LoVo (cell line): ENCODE data around the gene TREH.

ENCODE experiments used
- DNase-seq: peaks from one replicate; pipeline ENCODE4 v3.0.0-alpha.2; 2016; ENCODE audit warnings: low spot score

TREH gene

DNA sequence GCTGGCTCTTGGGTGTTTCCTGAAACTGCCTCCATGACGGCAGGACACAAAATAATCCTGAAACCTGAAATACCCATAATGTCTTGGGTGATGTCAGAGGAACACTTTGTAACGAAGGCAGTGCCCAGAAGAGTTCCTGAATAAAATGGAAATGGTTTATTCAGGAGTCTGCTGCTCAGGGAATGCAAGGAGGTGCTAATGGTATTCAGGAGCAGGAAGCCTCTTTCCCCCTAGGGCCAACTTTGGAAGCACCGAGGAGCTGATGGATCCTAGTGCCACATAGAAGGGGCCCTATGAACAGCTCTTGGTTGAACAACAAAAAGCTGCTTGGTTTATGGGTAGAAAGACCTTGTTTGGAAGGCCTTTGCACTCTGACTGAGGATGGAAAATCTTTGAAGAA is 15.5 kb downstream of the TREH start:
- DNase-seq, result no peak

GRCh38 chr11:118663381-118663780 is 16.1 kb downstream of the TREH start:
- DNase-seq, result no peak

- DNase-seq, result no peak
These were observed 16.8 kb downstream of the TREH start for GRCh38 chr11:118662401-118663271.

DNA sequence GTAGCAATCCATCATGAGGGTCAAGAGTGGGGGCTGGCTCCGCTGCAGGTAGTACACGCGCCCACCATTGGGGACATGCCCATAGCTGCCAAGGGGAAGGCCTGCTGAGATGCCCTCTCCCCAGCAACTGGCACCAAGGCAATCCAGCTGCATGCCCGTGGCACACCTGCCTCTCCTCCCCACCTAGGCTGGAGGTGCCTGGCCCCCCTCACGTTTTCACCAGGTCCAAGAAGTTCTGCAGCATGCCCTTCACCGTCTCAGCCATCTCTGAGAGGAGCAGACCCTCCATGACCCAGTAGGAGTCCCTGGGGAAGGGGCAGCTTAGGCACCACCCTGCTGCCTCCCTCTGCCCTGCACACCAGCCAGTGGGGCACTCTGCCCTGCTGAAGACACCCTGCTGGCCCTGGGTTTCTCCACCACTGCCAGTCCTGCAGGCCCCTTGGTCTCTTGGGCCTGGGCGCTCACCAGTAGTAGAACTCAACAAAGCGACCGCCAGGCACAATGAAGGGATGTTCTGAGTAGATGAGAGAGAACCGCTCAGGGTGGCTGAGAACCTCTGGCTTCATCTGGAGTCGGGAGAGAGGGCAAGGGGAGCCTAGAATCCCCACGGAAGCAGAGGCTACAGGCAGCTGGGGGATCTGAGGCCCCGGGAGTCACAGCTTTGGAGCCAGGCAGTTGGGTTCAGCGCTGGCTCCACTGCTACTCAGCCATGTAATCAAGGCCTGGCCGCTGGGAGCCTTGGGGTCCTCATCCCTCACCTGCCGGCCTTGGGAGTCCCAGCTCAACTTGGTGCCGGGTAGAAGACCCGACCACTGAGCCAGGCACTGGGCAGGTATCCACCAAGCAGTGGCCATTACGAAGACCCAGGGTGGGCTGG is 17.8 kb downstream of the TREH start:
- no peak for DNase-seq

GRCh38 chr11:118660681-118661424 is 18.6 kb downstream of the TREH start:
- no peak for DNase-seq

DNA sequence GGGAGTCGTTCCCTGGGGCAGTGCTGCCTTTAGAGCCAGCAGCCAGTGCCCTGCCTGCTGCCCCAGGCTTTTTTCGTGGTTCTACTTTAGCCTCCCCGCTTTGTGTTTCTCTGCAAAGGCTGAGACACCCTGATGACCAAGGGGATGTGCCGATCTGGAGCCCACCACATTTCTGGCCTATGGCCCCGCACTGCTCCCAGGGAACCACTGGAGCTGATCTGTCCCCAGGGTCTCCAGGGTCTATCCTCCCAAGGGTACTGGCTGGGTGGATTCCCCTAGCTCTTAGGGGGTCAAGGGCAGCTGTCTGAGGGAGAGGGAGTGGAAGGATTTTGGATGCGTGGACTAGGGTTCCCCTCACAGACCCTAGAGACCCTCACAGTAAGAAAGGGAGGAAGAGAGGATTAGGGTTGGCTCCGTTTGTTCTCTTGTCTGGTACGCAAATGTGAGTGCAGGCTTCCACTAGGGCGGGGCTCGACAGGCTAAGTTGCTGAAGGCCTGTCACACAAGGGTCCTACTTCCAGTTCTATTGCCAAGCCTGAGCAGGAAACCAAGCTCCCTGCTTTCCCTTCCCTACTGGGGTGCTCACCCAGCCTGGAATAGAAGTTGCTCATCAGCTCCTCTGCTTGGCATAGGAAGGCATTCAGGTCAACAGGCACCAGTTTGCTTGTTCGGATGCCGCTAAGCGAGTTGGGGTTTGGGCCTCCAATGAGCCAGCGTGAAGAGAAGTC is 19.3 kb downstream of the TREH start:
- no peak for DNase-seq

DNA sequence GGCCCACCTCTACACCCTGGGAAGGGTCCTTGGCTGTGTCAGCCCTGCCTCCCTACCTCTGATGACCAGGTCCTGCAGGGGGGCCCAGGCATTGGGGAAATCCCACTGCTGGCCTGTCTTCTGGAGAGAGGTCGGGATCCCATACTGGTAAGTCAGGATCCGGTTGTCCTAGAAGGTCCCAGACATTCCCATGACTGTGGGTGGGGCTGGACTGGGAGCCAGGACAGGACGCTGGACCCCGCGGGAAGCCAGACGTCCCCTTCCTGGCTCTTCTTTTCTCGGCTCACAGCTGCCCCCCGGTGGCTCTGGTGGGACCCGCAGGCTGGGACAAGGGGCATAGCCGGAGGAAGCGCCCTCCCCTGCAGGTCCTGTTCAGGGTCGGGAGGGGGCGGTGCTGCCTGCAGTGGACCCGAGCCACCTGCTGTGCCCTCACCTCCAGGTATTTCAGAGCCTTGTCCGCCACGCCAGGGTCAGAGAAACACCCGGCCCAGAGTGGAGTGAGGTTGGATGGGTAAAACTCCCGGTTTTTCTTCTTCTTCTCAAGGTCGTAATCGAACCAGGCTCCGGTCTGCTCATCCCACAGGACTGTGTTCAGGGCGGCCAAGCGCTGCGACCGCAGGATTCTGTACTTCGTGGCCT is 20.0 kb downstream of the TREH start:
- peak; percentile 81 for DNase-seq

DNA sequence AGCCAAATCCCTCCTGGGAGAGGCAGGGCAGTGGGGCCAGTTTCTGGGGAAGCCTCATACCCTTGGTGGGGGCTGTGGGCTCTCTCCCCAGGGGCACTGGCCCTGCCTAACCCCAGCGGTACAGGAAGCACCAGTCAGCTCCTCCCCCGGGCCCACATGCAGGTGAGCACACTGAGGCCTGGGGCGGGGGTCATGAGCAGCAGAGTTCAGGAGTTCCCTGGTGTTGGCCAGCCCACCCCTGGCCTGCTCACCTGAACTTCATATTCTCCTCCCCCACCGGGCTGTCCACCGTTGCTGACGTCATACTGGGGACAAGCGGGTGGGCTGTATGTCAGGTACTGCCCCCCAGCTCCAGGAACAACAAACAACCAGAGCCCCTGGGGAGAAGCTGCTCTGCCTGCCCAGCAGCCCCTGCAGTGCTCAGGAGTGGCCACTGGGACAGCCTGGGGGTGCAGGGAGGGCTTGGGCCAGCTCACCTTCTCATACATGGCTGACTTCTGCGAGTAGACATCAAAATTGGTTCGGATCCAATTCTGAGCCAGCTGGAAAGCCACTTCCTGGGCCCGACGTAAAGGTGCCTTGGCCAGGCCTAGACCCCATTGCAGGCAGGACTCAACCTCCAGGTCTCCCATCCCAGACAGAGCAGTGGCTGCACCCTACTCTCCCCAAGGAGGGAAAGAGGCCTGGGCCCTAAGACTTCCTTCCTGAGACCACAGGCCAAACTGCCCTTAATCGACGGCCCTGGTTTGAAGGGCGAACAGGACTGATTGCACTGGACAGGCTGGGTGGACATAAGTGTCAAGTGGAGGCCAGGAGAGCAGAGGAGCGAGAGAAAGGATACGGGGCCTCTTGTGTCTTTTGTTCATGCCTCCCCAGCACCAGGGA is 20.8 kb downstream of the TREH start:
- DNase-seq, result no peak

GRCh38 chr11:118657709-118658428 is 21.6 kb downstream of the TREH start:
- DNase-seq, result no peak

DNA sequence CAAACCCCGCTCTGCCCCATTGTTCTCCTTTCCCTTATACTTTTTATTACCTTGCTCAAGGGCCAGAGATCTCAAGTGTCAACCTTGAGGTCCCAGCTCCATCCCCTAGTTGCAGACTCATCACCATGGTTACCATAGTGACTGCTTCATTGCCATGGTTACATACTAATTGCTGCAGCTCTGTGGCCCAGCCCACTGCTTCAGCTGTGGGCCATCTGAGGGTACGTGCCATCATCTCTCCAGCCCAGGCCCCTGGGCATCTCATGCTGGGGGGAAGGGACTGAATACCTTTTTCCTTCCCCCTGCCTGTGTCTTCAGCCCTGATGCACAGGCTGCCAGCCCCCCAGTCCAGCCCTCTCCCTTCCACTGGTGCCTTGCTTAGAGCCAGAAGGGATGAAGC is 22.2 kb downstream of the TREH start:
- DNase-seq, result no peak

- DNase-seq, result no peak
These were observed 22.8 kb downstream of the TREH start for GRCh38 chr11:118656563-118657165.

- no peak for DNase-seq
These were observed 23.8 kb downstream of the TREH start for GRCh38 chr11:118655486-118656190.

DNA sequence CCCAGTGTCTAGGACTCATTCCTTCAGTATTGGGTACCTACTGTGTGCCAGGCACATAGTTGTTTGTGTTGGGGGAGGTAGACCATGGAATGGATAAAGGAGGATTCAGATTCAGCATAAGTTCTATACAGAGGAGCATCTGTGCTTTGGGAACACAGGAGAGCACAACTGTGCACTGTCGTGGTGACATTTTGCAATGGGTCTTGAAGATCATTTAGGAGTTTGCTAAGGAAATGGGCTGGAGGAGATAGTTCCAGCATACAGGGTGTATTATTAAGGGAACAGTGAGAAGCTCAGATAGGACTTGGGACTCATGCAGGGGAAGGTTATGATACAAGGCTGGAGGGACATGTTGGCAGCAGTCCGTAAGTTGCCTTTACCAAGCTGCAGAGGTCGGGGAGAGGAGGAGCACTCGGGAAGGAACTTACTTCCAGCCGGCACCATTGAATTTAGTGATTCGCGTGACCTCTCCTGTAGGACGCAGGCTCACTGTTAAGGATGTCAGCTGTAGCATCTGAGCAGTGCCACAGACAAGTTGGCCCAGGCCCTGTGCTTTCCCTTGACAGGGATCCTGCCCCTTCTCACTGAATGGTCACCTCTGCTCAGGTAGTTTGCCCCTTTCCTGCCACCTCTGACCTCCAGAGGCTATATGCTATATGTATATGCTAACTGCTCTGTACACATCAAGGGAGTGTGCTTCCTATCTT is 25.6 kb downstream of the TREH start:
- no peak for DNase-seq

DNA sequence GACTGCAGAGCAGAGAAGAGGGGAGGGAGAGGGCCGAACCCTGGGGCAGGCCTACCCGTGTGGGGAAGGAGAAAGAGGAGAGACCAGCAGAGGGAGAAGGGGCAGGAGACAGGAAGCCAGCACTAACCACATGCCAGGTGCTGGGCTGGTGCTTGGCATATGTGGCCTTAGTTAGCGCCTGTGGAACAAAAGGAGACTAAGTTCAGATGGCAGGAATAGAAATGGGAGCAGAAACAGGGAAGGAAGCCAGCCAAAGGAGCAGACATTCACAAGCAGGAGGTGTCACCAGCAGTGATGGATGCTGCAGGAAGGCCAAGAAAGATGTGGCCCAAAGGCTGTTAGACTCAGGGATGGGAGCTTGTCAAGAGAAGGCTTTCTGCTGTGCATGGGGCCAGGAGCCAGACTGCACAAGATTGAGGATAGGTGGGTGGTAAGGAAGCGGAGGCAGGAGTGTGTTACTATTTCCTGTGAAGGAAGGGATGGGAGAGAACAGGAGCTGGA is 26.7 kb downstream of the TREH start:
- no peak for DNase-seq

DNA sequence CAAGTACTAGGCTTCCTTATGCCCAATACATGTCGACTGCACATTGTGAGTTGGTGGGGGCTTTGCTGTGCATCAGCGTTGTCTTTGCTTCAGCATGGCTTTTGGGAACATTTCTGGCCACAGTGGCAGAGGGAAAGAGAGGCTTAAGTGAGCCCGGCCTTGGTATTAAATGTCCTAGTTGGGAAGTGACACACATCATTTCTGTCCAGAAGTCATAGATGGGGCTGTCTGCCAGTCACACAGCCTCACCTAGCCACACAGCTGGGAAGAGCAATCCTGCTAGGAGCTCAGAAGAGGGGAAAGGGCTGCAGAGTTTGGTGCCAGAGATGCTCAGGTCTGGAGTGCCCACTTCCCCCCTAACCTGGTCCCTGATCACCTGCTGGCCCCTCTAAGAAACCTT is 27.6 kb downstream of the TREH start:
- DNase-seq, result no peak

- no peak for DNase-seq
These were observed 29.1 kb downstream of the TREH start for GRCh38 chr11:118650366-118650765.

GRCh38 chr11:118649941-118650340 is 29.5 kb downstream of the TREH start:
- no peak for DNase-seq

GRCh38 chr11:118648291-118648690 is 31.2 kb downstream of the TREH start:
- no peak for DNase-seq
